Ascending aorta (tissue), 2 donors: ENCODE measurements around the gene SAAL1. TPM values are rescaled to one million over a fixed set of nuclear protein-coding genes. Genes with fewer than 3 reads are reported as not detected.
"Not testable (repeated sequence)": the region's sequence is repeated elsewhere in the genome, so short reads cannot be mapped to it uniquely, and the experiment has no call there.

Source experiments
- DNase-seq, 2 donors: peaks; one replicate each; pipeline ENCODE4 v3.0.0-alpha.2; 2019; ENCODE audit warnings: low spot score in 2 of 2
- H3K27ac ChIP-seq, 2 donors: fragments of 200-600 bp; sonication (generic); one replicate each; pipeline ENCODE4 v1.5.1; 2016 to 2017; ENCODE audit warnings: mild to moderate bottlenecking in 1 of 2
- H3K27me3 ChIP-seq: fragments of 200-600 bp; sonication (generic); one replicate; pipeline ENCODE4 v1.5.1; 2017
- H3K36me3 ChIP-seq, 2 donors: fragments of 200-600 bp; sonication (generic); one replicate each; pipeline ENCODE4 v1.5.1; 2016
- H3K4me1 ChIP-seq, 2 donors: fragments of 200-600 bp; sonication (generic); one replicate each; pipeline ENCODE4 v1.5.1; 2016 to 2017; ENCODE audit warnings: mild to moderate bottlenecking in 1 of 2
- H3K4me3 ChIP-seq, 2 donors: fragments of 200-600 bp; sonication (generic); one replicate each; pipeline ENCODE4 v1.5.1; 2016 to 2017; ENCODE audit warnings: mild to moderate bottlenecking in 1 of 2
- H3K9me3 ChIP-seq, 2 donors: fragments of 200-600 bp; sonication (generic); one replicate each; pipeline ENCODE4 v1.5.1; 2016
- intact Hi-C: fragments of 100-400 bp; cut with DNase I; formaldehyde crosslinking; loops from one replicate; pipeline ENCODE4 v1.15.1; 2023
- total RNA-seq: library from RNA; depleted of rRNA; stranded (reverse); fragments of >200 nt; gene quantifications from one replicate; pipeline ENCODE4 v1.1.0, GENCODE V29; 2016
- TF ChIP-seq, protein P1 (sequence below), 3 experiments: fragments of 200-600 bp in 2 of 3; fragments of 450-650 bp in 1 of 3; sonication (generic) in 2 of 3; IDR thresholded peaks; one replicate each; pipeline ENCODE4 v1.5.1; 2016 to 2019; ENCODE audit warnings: antibody characterized with exemption in 3 of 3, mild to moderate bottlenecking in 1 of 3, moderate library complexity in 1 of 3

Gene SAAL1
- total RNA-seq, 1 donor from 2014 or later, result 29.1 TPM

DNA sequence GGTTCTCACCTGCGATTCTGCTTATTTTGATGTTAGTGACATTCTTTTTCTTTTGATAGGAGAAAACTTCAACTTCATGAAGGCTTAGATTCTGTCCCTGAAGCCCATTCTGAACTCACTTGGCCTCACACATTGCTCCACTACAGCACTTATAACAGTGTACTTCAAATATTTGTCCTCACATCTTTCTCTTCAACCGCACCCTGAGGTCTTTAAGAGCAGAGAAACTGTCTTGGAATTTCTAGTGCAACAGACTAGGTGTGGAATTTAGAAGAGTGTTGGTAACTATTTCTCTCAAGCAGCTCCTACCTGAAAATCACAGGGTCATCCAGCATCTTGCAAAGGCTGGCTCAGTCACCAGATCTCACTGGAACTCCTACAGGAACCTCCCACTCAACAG lies 34.3 kb upstream of the SAAL1 start:
- Histone ChIP-seq H3K4me3 (no peak overlapping the region), H3K27me3 (no peaks in the 10 kb centered on the region), H3K36me3 (no peaks in the 10 kb centered on the region), H3K9me3 (no peaks in the 10 kb centered on the region), H3K27ac (no peak overlapping the region), H3K4me1 (no peaks in the 10 kb centered on the region)
- intact Hi-C loops, result no loop called here
- DNase-seq, result no peak
- TF ChIP-seq, protein P1, sequence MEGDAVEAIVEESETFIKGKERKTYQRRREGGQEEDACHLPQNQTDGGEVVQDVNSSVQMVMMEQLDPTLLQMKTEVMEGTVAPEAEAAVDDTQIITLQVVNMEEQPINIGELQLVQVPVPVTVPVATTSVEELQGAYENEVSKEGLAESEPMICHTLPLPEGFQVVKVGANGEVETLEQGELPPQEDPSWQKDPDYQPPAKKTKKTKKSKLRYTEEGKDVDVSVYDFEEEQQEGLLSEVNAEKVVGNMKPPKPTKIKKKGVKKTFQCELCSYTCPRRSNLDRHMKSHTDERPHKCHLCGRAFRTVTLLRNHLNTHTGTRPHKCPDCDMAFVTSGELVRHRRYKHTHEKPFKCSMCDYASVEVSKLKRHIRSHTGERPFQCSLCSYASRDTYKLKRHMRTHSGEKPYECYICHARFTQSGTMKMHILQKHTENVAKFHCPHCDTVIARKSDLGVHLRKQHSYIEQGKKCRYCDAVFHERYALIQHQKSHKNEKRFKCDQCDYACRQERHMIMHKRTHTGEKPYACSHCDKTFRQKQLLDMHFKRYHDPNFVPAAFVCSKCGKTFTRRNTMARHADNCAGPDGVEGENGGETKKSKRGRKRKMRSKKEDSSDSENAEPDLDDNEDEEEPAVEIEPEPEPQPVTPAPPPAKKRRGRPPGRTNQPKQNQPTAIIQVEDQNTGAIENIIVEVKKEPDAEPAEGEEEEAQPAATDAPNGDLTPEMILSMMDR (IDR thresholded peaks at IDR 0.05), result no peak

DNA sequence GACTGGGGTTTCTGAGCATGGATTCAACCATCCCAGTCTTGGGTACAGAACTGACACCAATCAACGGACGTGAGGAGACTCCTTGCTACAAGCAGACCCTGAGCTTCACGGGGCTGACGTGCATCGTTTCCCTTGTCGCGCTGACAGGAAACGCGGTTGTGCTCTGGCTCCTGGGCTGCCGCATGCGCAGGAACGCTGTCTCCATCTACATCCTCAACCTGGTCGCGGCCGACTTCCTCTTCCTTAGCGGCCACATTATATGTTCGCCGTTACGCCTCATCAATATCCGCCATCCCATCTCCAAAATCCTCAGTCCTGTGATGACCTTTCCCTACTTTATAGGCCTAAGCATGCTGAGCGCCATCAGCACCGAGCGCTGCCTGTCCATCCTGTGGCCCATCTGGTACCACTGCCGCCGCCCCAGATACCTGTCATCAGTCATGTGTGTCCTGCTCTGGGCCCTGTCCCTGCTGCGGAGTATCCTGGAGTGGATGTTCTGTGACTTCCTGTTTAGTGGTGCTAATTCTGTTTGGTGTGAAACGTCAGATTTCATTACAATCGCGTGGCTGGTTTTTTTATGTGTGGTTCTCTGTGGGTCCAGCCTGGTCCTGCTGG lies 31.4 kb upstream of the SAAL1 start:
- TF ChIP-seq, protein P1 (IDR thresholded peaks at IDR 0.05), result no peak
- H3K9me3 ChIP-seq, result no peaks in the 10 kb centered on the region

GRCh38 chr11:18135308-18135707 lies 29.4 kb upstream of the SAAL1 start:
- no peak for DNase-seq
- Histone ChIP-seq H3K9me3 (no peaks in the 10 kb centered on the region), H3K27me3 (no peaks in the 10 kb centered on the region), H3K27ac (no peak overlapping the region), H3K36me3 (no peaks in the 10 kb centered on the region), H3K4me3 (no peak overlapping the region), H3K4me1 (no peaks in the 10 kb centered on the region)
- intact Hi-C loops, result no loop called here
- TF ChIP-seq, protein P1 (IDR thresholded peaks at IDR 0.05), result no peak

More for the DNA sequence above, 31.4 kb upstream of the SAAL1 start:
- Histone ChIP-seq H3K27ac (no peak overlapping the region), H3K36me3 (no peaks in the 10 kb centered on the region), H3K27me3 (no peaks in the 10 kb centered on the region), H3K4me1 (no peaks in the 10 kb centered on the region), H3K4me3 (no peak overlapping the region)
- no peak for DNase-seq
- intact Hi-C loops, result no loop called here

DNA sequence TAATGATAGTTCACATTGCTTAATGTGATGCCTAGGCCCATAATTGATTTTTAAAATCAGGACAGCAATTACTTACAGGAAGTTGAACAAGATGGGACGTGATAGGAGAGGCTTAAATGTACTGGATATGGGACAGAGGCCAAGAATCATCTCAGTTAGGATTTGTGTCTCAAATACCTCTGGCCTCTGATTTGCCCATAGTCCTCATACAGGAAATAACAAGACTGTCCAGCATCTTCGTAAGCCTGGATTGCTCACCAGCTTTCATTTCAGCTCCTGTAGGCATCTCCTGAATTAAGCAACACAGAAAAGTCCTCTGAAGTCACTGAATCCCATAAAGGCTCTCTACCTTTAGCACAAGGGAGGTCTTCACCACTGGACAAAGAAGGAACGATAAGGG lies 26.5 kb upstream of the SAAL1 start, which contains the start of gene MRGPRX3:
TSS of gene MRGPRX3 (plus strand) at position 231 of the 400 bp plus-strand sequence. CDS start 4,632 bp downstream, outside the sequence.
- Histone ChIP-seq H3K27ac (no peak within 1 kb of the TSS), H3K36me3 (no peaks in the 10 kb centered on the region), H3K4me3 (no peak within 1 kb of the TSS), H3K27me3 (no peaks in the 10 kb centered on the region), H3K9me3 (no peaks in the 10 kb centered on the region), H3K4me1 (no peaks in the 10 kb centered on the region)
- no peak for DNase-seq
- TF ChIP-seq, protein P1 (IDR thresholded peaks at IDR 0.05), result no peak
- intact Hi-C loops, result no loop called here

GRCh38 chr11:18131115-18131514 lies 25.2 kb upstream of the SAAL1 start:
- intact Hi-C loops, H3K27ac ChIP-seq, H3K9me3 ChIP-seq, DNase-seq, H3K36me3 ChIP-seq, H3K4me3 ChIP-seq, H3K27me3 ChIP-seq, H3K4me1 ChIP-seq: not testable (repeated sequence)

DNA sequence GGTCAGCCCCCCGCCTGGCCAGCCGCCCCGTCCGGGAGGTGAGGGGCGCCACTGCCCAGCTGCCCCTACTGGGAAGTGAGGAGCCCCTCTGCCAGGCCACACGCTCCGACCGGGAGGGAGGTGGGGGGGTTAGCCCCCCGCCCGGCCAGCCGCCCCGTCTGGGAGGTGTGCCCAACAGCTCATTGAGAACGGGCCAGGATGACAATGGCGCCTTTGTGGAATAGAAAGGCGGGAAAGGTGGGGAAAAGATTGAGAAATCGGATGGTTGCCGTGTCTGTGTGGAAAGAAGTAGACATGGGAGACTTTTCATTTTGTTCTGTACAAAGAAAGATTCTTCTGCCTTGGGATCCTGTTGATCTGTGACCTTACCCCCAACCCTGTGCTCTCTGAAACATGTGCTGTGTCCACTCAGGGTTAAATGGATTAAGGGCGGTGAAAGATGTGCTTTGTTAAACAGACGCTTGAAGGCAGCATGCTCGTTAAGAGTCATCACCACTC lies 15.5 kb upstream of the SAAL1 start:
- intact Hi-C loops, H3K9me3 ChIP-seq, H3K4me1 ChIP-seq, H3K4me3 ChIP-seq, H3K27ac ChIP-seq, H3K27me3 ChIP-seq, H3K36me3 ChIP-seq, DNase-seq: not testable (repeated sequence)
